ENCODE measurements around the gene CDO1. TPM values are rescaled to one million over a fixed set of nuclear protein-coding genes. Genes with fewer than 3 reads are reported as not detected.
A peak's percentile ranks its signal among the peaks of the same experiment; 100 is the strongest.

Gene CDO1
- total RNA-seq, 1 donor from 2014 or later, result 13.1 TPM

GRCh38 chr5:115815006-115815692 is 1.3 kb downstream of the CDO1 start:
- Mint-ChIP-seq H3K27ac (peak overlapping the region; percentile 31), H3K9me3 (no peaks in the 10 kb centered on the region), H3K36me3 (no peaks in the 10 kb centered on the region), H3K4me1 (peaks cover 33% of the 10 kb centered on the region), H3K4me3 (peak overlapping the region; percentile 93), H3K27me3 (ENCODE audit: low read depth) (peaks cover 27% of the 10 kb centered on the region)
- no peak for DNase-seq (ENCODE audit: low spot score in 2 of 2, unreplicated experiment in 2 of 2)
- TF ChIP-seq CTCF (IDR thresholded peaks at IDR 0.05; ENCODE audit: unreplicated experiment), result no peak

GRCh38 chr5:115813719-115814118 is 2.7 kb downstream of the CDO1 start:
- DNase-seq (ENCODE audit: low spot score in 2 of 2, unreplicated experiment in 2 of 2), result no peak
- H3K27me3 Mint-ChIP-seq (ENCODE audit: low read depth), result peaks cover 25% of the 10 kb centered on the region
- H3K9me3 Mint-ChIP-seq, result no peaks in the 10 kb centered on the region
- H3K4me3 Mint-ChIP-seq, result peak overlapping the region; percentile 1
- no peaks in the 10 kb centered on the region for H3K36me3 Mint-ChIP-seq
- H3K27ac Mint-ChIP-seq, result peak overlapping the region; percentile 23
- H3K4me1 Mint-ChIP-seq, result peaks cover 33% of the 10 kb centered on the region
- TF ChIP-seq CTCF (IDR thresholded peaks at IDR 0.05; ENCODE audit: unreplicated experiment), result no peak

GRCh38 chr5:115812372-115812771 is 4.1 kb downstream of the CDO1 start:
- Mint-ChIP-seq H3K9me3 (no peaks in the 10 kb centered on the region), H3K4me3 (no peak overlapping the region), H3K27ac (no peak overlapping the region), H3K4me1 (peaks cover 37% of the 10 kb centered on the region), H3K27me3 (ENCODE audit: low read depth) (peaks cover 25% of the 10 kb centered on the region), H3K36me3 (peaks cover 3% of the 10 kb centered on the region)
- no peak for DNase-seq (ENCODE audit: low spot score in 2 of 2, unreplicated experiment in 2 of 2)
- no peak for TF ChIP-seq CTCF (IDR thresholded peaks at IDR 0.05; ENCODE audit: unreplicated experiment)

- no peak for TF ChIP-seq CTCF (IDR thresholded peaks at IDR 0.05; ENCODE audit: unreplicated experiment)
- no peak for DNase-seq (ENCODE audit: low spot score in 2 of 2, unreplicated experiment in 2 of 2)
- H3K36me3 Mint-ChIP-seq, result peaks cover 5% of the 10 kb centered on the region
Measured at GRCh38 chr5:115811406-115811805, 5.1 kb downstream of the CDO1 start.

GRCh38 chr5:115810761-115811160 is 5.7 kb downstream of the CDO1 start:
- peaks cover 51% of the 10 kb centered on the region for H3K4me1 Mint-ChIP-seq
- peaks cover 23% of the 10 kb centered on the region for H3K27me3 Mint-ChIP-seq (ENCODE audit: low read depth)
- H3K27ac Mint-ChIP-seq, result peak overlapping the region; percentile 3
- H3K9me3 Mint-ChIP-seq, result no peaks in the 10 kb centered on the region
- no peak for DNase-seq (ENCODE audit: low spot score in 2 of 2, unreplicated experiment in 2 of 2)
- H3K4me3 Mint-ChIP-seq, result no peak overlapping the region
- peaks cover 5% of the 10 kb centered on the region for H3K36me3 Mint-ChIP-seq
- no peak for TF ChIP-seq CTCF (IDR thresholded peaks at IDR 0.05; ENCODE audit: unreplicated experiment)

More at GRCh38 chr5:115811406-115811805, 5.1 kb downstream of the CDO1 start:
- Mint-ChIP-seq H3K4me1 (peaks cover 47% of the 10 kb centered on the region), H3K27ac (no peak overlapping the region), H3K9me3 (no peaks in the 10 kb centered on the region), H3K27me3 (ENCODE audit: low read depth) (peaks cover 25% of the 10 kb centered on the region), H3K4me3 (no peak overlapping the region)
